ENCODE data around the gene PUM2.

DNA sequence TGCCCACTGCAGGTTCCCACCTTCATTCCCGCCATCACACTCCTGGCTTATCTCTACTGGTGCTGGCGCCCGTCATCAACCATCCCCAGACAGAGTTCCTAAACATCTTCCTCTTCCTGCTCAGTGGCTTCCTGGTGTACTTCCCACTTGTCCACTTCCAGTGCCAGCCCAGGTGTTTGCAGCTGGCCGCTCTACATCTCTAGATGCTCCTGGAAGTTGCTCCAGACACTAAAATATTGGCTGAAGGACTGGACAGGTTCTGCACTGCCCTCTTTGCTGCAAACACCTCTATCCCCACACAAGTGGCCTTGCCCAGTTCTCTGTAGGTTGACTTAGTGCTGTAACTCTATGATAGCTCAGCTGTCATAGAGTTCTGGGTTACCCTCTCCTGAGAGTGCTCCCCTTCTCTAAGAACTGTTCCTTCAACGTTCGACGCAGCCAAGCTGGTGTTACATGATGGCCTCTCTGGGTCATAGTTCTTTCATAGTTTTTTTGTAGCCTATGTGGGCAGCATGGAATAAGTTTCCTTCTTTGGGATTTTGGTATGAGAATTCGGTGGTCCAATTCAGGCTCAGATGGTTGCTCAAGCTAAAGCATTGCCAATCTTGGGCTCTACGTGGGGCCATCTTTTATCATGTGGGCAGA lies 45.8 kb upstream of the PUM2 start:
- TF ChIP-seq, protein P1, sequence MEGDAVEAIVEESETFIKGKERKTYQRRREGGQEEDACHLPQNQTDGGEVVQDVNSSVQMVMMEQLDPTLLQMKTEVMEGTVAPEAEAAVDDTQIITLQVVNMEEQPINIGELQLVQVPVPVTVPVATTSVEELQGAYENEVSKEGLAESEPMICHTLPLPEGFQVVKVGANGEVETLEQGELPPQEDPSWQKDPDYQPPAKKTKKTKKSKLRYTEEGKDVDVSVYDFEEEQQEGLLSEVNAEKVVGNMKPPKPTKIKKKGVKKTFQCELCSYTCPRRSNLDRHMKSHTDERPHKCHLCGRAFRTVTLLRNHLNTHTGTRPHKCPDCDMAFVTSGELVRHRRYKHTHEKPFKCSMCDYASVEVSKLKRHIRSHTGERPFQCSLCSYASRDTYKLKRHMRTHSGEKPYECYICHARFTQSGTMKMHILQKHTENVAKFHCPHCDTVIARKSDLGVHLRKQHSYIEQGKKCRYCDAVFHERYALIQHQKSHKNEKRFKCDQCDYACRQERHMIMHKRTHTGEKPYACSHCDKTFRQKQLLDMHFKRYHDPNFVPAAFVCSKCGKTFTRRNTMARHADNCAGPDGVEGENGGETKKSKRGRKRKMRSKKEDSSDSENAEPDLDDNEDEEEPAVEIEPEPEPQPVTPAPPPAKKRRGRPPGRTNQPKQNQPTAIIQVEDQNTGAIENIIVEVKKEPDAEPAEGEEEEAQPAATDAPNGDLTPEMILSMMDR (IDR thresholded peaks at IDR 0.05) = no peak
- TF ChIP-seq POLR2A (IDR thresholded peaks at IDR 0.05) = no peak
